ENCODE data around the gene CFDP1.
A peak's percentile ranks its signal among the peaks of the same experiment; 100 is the strongest.

Gene CFDP1

GRCh38 chr16:75288596-75289120 lies 144.6 kb downstream of the CFDP1 start:
- Histone ChIP-seq H3K36me3 (peaks cover 30% of the 10 kb centered on the region), H3K27me3 (ENCODE audit: insufficient read depth, low read depth, severe bottlenecking) (no peaks in the 10 kb centered on the region), H3K27ac (no peak overlapping the region), H3K9me3 (ENCODE audit: severe bottlenecking) (no peaks in the 10 kb centered on the region), H3K4me3 (ENCODE audit: low read depth, low read length) (no peak overlapping the region)
- no peak for DNase-seq
- TF ChIP-seq CTCF (IDR thresholded peaks at IDR 0.05; ENCODE audit: low read depth, low read length) = no peak

GRCh38 chr16:75288181-75288580 lies 145.1 kb downstream of the CFDP1 start:
- no peaks in the 10 kb centered on the region for H3K27me3 ChIP-seq (ENCODE audit: insufficient read depth, low read depth, severe bottlenecking)
- no peaks in the 10 kb centered on the region for H3K9me3 ChIP-seq (ENCODE audit: severe bottlenecking)
- H3K4me3 ChIP-seq (ENCODE audit: low read depth, low read length) = no peak overlapping the region
- DNase-seq = no peak
- peaks cover 25% of the 10 kb centered on the region for H3K36me3 ChIP-seq
- TF ChIP-seq CTCF (IDR thresholded peaks at IDR 0.05; ENCODE audit: low read depth, low read length) = no peak
- H3K27ac ChIP-seq = no peak overlapping the region

- H3K36me3 ChIP-seq = peaks cover 20% of the 10 kb centered on the region
- H3K9me3 ChIP-seq (ENCODE audit: severe bottlenecking) = no peaks in the 10 kb centered on the region
- no peak for DNase-seq
- no peak overlapping the region for H3K4me3 ChIP-seq (ENCODE audit: low read depth, low read length)
- no peak for TF ChIP-seq CTCF (IDR thresholded peaks at IDR 0.05; ENCODE audit: low read depth, low read length)
- H3K27ac ChIP-seq = peak overlapping the region; percentile 42; the same call in 1 of the 2 replicates
- H3K27me3 ChIP-seq (ENCODE audit: insufficient read depth, low read depth, severe bottlenecking) = no peaks in the 10 kb centered on the region
Observed at GRCh38 chr16:75287708-75288107, 145.6 kb downstream of the CFDP1 start.

GRCh38 chr16:75286389-75286788 lies 146.9 kb downstream of the CFDP1 start:
- Histone ChIP-seq H3K9me3 (ENCODE audit: severe bottlenecking) (no peaks in the 10 kb centered on the region), H3K27me3 (ENCODE audit: insufficient read depth, low read depth, severe bottlenecking) (no peaks in the 10 kb centered on the region), H3K27ac (no peak overlapping the region), H3K36me3 (peaks cover 7% of the 10 kb centered on the region), H3K4me3 (ENCODE audit: low read depth, low read length) (no peak overlapping the region)
- DNase-seq = no peak
- TF ChIP-seq CTCF (IDR thresholded peaks at IDR 0.05; ENCODE audit: low read depth, low read length) = no peak

GRCh38 chr16:75282466-75283281 lies 150.6 kb downstream of the CFDP1 start:
- DNase-seq = peak; percentile 55

More at GRCh38 chr16:75282466-75283281, 150.6 kb downstream of the CFDP1 start:
- Histone ChIP-seq H3K27me3 (ENCODE audit: insufficient read depth, low read depth, severe bottlenecking) (no peaks in the 10 kb centered on the region), H3K9me3 (ENCODE audit: severe bottlenecking) (no peaks in the 10 kb centered on the region), H3K4me3 (ENCODE audit: low read depth, low read length) (no peak overlapping the region), H3K27ac (peak overlapping the region; percentile 47), H3K36me3 (no peaks in the 10 kb centered on the region)
- no peak for TF ChIP-seq CTCF (IDR thresholded peaks at IDR 0.05; ENCODE audit: low read depth, low read length)

All from WERI-Rb-1 (cell line).